HT-29 (cell line): ENCODE measurements around the gene DYDC1. TPM values are rescaled to one million over a fixed set of nuclear protein-coding genes. Genes with fewer than 3 reads are reported as not detected.

Experiments used
- total RNA-seq: library from RNA; depleted of rRNA; stranded (reverse); fragments of >200 nt; shearing (Covaris generic); gene quantifications from 2 replicates; pipeline ENCODE4 v1.2.3, GENCODE V29; 2014; rRNA removed

The DYDC1 gene
- total RNA-seq, 1 experiment from 2014 or later, result not detected

Other genes starting within 250 kb of the DYDC1 start
- gene PLAC9, start 224.0 kb downstream of the DYDC1 start, total RNA-seq, result not detected in 2 replicates
- 305 and 311 TPM in 2 replicates for gene ANXA11, start 151.2 kb downstream of the DYDC1 start, total RNA-seq
- 0.03 TPM in 1 of 2 replicates, not detected in the other for gene MAT1A, start 67.1 kb downstream of the DYDC1 start, total RNA-seq
- gene DYDC2, start within 50 bp of the DYDC1 start, total RNA-seq, result not detected in 2 replicates
- gene PRXL2A, start 51.8 kb upstream of the DYDC1 start, total RNA-seq, result 8.6 and 9.3 TPM in 2 replicates
- 58.3 and 65.1 TPM in 2 replicates for gene TSPAN14, start 97.6 kb upstream of the DYDC1 start, total RNA-seq
- not detected in 2 replicates for gene SH2D4B, start 181.1 kb upstream of the DYDC1 start, total RNA-seq